H1 (cell line): ENCODE results near the gene MMP17. TPM values are rescaled to one million over a fixed set of nuclear protein-coding genes. Genes with fewer than 3 reads are reported as not detected.

Experiments used
- CTCF ChIA-PET: fragments of 300-600 bp; sonication (Branson Sonifier 250); formaldehyde crosslinking; loops from one replicate; lab custom pipeline; 2021; ENCODE audit not compliant: partially characterized antibody; lab: Charles Lee
- POLR2A ChIA-PET: fragments of 300-600 bp; sonication (Branson Sonifier 250); formaldehyde crosslinking; loops from one replicate; lab custom pipeline; 2021; ENCODE audit warnings: inconsistent platforms; ENCODE audit not compliant: partially characterized antibody; lab: Charles Lee
- DNase-seq, 2 experiments: peaks; one replicate each; pipeline versions ENCODE4 v3.0.0 to v3.0.0-alpha.2; 2010 to 2022; ENCODE audit warnings: low spot score in 2 of 2, low read depth in 1 of 2, mixed read lengths in 1 of 2
- FAIRE-seq: peaks from 2 replicates; lab custom pipeline; 2011; peaks lifted over from hg19 to GRCh38; lab: Jason Lieb, UNC
- H2AFZ ChIP-seq: 2 replicates; pipeline ENCODE4 v1.8.1; 2012; ENCODE audit warnings: low read length, inconsistent platforms
- H2AK5ac ChIP-seq: 2 replicates; pipeline ENCODE4 v1.6.1; 2013; ENCODE audit warnings: low read depth, low read length
- H2BK120ac ChIP-seq: replicated peaks from 2 replicates; pipeline ENCODE3; 2013; ENCODE audit warnings: low read depth, low read length, inconsistent platforms
- H2BK12ac ChIP-seq: 2 replicates; pipeline ENCODE4 v1.6.1; 2013; ENCODE audit warnings: low read depth, low read length
- H2BK15ac ChIP-seq: 2 replicates; pipeline ENCODE4 v1.6.1; 2013; ENCODE audit warnings: low read length
- H2BK20ac ChIP-seq: 2 replicates; pipeline ENCODE4 v1.6.1; 2013; ENCODE audit warnings: low read length
- H2BK5ac ChIP-seq: 2 replicates; pipeline ENCODE4 v1.6.1; 2013; ENCODE audit warnings: low read depth, low read length
- H3K14ac ChIP-seq: 2 replicates; pipeline ENCODE4 v1.6.1; 2013; ENCODE audit warnings: inconsistent platforms; ENCODE audit not compliant: insufficient read length
- H3K18ac ChIP-seq: 2 replicates; pipeline ENCODE4 v1.6.1; 2013; ENCODE audit warnings: low read length; ENCODE audit errors: extremely low read depth
- H3K23ac ChIP-seq: 2 replicates; pipeline ENCODE4 v1.6.1; 2013; ENCODE audit warnings: inconsistent platforms; ENCODE audit not compliant: insufficient read length
- H3K23me2 ChIP-seq: 2 replicates; pipeline ENCODE4 v1.6.1; 2013; ENCODE audit warnings: low read depth, low read length
- H3K27ac ChIP-seq: 2 replicates; pipeline ENCODE4 v1.6.1; 2011; ENCODE audit warnings: low read depth, low read length, inconsistent platforms
- H3K27me3 ChIP-seq, 4 experiments: replicated peaks in 1 of 4; 1 replicate in 1 of 4; 2 replicates in 3 of 4; pipeline versions ENCODE4 v1.6.1 to v1.8.1; 2011 to 2013; ENCODE audit warnings: low read length in 3 of 4, mild to moderate bottlenecking in 3 of 4, inconsistent platforms in 2 of 4, mixed read lengths in 2 of 4, moderate library complexity in 1 of 4; ENCODE audit not compliant: control insufficient read depth in 3 of 4, insufficient read depth in 3 of 4; ENCODE audit errors: extremely low read depth in 1 of 4
- H3K36me3 ChIP-seq, 4 experiments: 2 replicates each; pipeline versions ENCODE4 v1.6.1 to v1.8.1; 2011 to 2013; ENCODE audit warnings: mild to moderate bottlenecking in 4 of 4, low read length in 3 of 4, moderate library complexity in 2 of 4, control low read depth in 1 of 4, inconsistent platforms in 1 of 4; ENCODE audit not compliant: insufficient read depth in 4 of 4, control insufficient read depth in 2 of 4
- H3K4ac ChIP-seq: replicated peaks from 2 replicates; pipeline ENCODE3; 2013; ENCODE audit warnings: low read length, low read depth, mixed read lengths, inconsistent platforms; ENCODE audit not compliant: insufficient read length
- H3K4me1 ChIP-seq, 4 experiments: replicated peaks in 1 of 4; 1 replicate in 1 of 4; 2 replicates in 3 of 4; pipeline versions ENCODE4 v1.6.1 to v1.8.1; 2011 to 2013; ENCODE audit warnings: low read length in 3 of 4, inconsistent platforms in 2 of 4, mixed read lengths in 1 of 4; ENCODE audit not compliant: insufficient read depth in 4 of 4, control insufficient read depth in 3 of 4
- H3K4me2 ChIP-seq, 2 experiments: 2 replicates each; pipeline versions ENCODE4 v1.6.1 to v1.8.1; 2011 to 2013; ENCODE audit warnings: low read depth in 2 of 2, low read length in 2 of 2, control low read depth in 1 of 2, inconsistent platforms in 1 of 2, mild to moderate bottlenecking in 1 of 2; ENCODE audit not compliant: insufficient read depth in 1 of 2
- H3K4me3 ChIP-seq, 4 experiments: fragments of 200-600, 300-600 bp in 1 of 4; sonication (generic), shearing (Covaris generic), sonication (Bioruptor Twin) in 1 of 4; 2 replicates each; pipeline versions ENCODE4 v1.5.1 to v1.8.1; 2011 to 2016; ENCODE audit warnings: low read length in 4 of 4, low read depth in 3 of 4, control low read depth in 2 of 4, inconsistent platforms in 2 of 4, mild to moderate bottlenecking in 2 of 4, mixed read lengths in 1 of 4, moderate library complexity in 1 of 4; ENCODE audit not compliant: insufficient read depth in 2 of 4; ENCODE audit errors: extremely low read depth in 1 of 4
- H3K56ac ChIP-seq: replicated peaks from 2 replicates; pipeline ENCODE3; 2013; ENCODE audit warnings: low read depth, mild to moderate bottlenecking, mixed read lengths, low read length, inconsistent platforms; ENCODE audit not compliant: insufficient read length
- H3K79me1 ChIP-seq: 2 replicates; pipeline ENCODE4 v1.6.1; 2013; ENCODE audit warnings: low read depth, low read length, control low read depth
- H3K79me2 ChIP-seq, 2 experiments: 2 replicates each; pipeline versions ENCODE4 v1.6.1 to v1.8.1; 2012 to 2013; ENCODE audit warnings: low read length in 2 of 2, mild to moderate bottlenecking in 2 of 2, inconsistent platforms in 1 of 2; ENCODE audit not compliant: insufficient read depth in 2 of 2, control insufficient read depth in 1 of 2
- H3K9ac ChIP-seq, 4 experiments: replicated peaks in 1 of 4; 1 replicate in 1 of 4; 2 replicates in 3 of 4; pipeline versions ENCODE4 v1.6.1 to v1.8.1; 2011 to 2013; ENCODE audit warnings: low read depth in 3 of 4, low read length in 3 of 4, control low read depth in 2 of 4, mild to moderate bottlenecking in 2 of 4, moderate library complexity in 2 of 4, inconsistent platforms in 1 of 4; ENCODE audit errors: extremely low read depth in 1 of 4
- H3K9me3 ChIP-seq, 2 experiments: 2 replicates each; pipeline versions ENCODE4 v1.6.1 to v1.8.1; 2012 to 2013; ENCODE audit warnings: mild to moderate bottlenecking in 2 of 2, moderate library complexity in 2 of 2, control low read depth in 1 of 2, inconsistent platforms in 1 of 2, low read depth in 1 of 2, low read length in 1 of 2, mixed read lengths in 1 of 2; ENCODE audit not compliant: insufficient read depth in 2 of 2
- H4K20me1 ChIP-seq, 2 experiments: replicated peaks in 1 of 2; 2 replicates each; pipeline versions ENCODE3 to v1.8.1; 2011 to 2013; ENCODE audit warnings: inconsistent platforms in 2 of 2, low read length in 2 of 2, mild to moderate bottlenecking in 1 of 2; ENCODE audit not compliant: insufficient read depth in 2 of 2, control insufficient read depth in 1 of 2
- H4K5ac ChIP-seq: 2 replicates; pipeline ENCODE4 v1.6.1; 2013; ENCODE audit warnings: low read length, low read depth, mixed read lengths, inconsistent platforms; ENCODE audit not compliant: insufficient read length
- H4K8ac ChIP-seq: 2 replicates; pipeline ENCODE4 v1.8.0; 2013; ENCODE audit warnings: mild to moderate bottlenecking, moderate library complexity, low read length, inconsistent platforms; ENCODE audit not compliant: insufficient read depth; ENCODE audit errors: extremely low read depth
- H4K91ac ChIP-seq: replicated peaks from 2 replicates; pipeline ENCODE3; 2013; ENCODE audit warnings: low read length, mixed read lengths, inconsistent platforms; ENCODE audit not compliant: insufficient read length
- ATF3 ChIP-seq: IDR thresholded peaks from 2 replicates; pipeline ENCODE4 v1.6.1; 2011; ENCODE audit warnings: low read depth, mild to moderate bottlenecking, low read length; ENCODE audit not compliant: insufficient read depth
- CEBPB ChIP-seq: IDR thresholded peaks from 2 replicates; pipeline ENCODE4 v1.6.1; 2012; ENCODE audit warnings: low read depth, low read length
- JUN ChIP-seq: IDR thresholded peaks from 2 replicates; pipeline ENCODE4 v1.6.1; 2011; ENCODE audit warnings: low read depth, mild to moderate bottlenecking, improper control_type of control experiment, low read length
- JUND ChIP-seq: IDR thresholded peaks from 2 replicates; pipeline ENCODE4 v1.6.1; 2011; ENCODE audit warnings: mild to moderate bottlenecking, improper control_type of control experiment, low read length
- MAFK ChIP-seq: IDR thresholded peaks from 2 replicates; pipeline ENCODE4 v1.6.1; 2012; ENCODE audit warnings: low read depth, mild to moderate bottlenecking, improper control_type of control experiment, low read length
- MAX ChIP-seq: IDR thresholded peaks from 2 replicates; pipeline ENCODE4 v1.6.1; 2012; ENCODE audit warnings: inconsistent platforms
- NANOG ChIP-seq: IDR thresholded peaks from 2 replicates; pipeline ENCODE4 v1.6.1; 2011; ENCODE audit warnings: low read length, low read depth, mild to moderate bottlenecking, inconsistent platforms; ENCODE audit not compliant: insufficient read depth, poor library complexity, severe bottlenecking
- NRF1 ChIP-seq: IDR thresholded peaks from 2 replicates; pipeline ENCODE4 v1.6.1; 2011; ENCODE audit warnings: mild to moderate bottlenecking, low read depth, low read length, improper control_type of control experiment
- POLR2A ChIP-seq, 2 experiments: IDR thresholded peaks; 1 replicate in 1 of 2; 2 replicates in 1 of 2; pipeline ENCODE4 v1.6.1; 2011; ENCODE audit warnings: low read depth in 2 of 2, low read length in 2 of 2, mild to moderate bottlenecking in 2 of 2; ENCODE audit errors: control extremely low read depth in 1 of 2
- SIX5 ChIP-seq: IDR thresholded peaks from 2 replicates; pipeline ENCODE4 v1.6.1; 2011; ENCODE audit warnings: mild to moderate bottlenecking, low read depth, low read length
- WGBS, 2 experiments: shearing (Covaris generic) in 1 of 2; methylation state at CpG; one replicate each; pipeline versions ENCODE4 v1.1.6 to v1.1.7; 2013 to 2015; ENCODE audit warnings: low lambda C conversion rate in 2 of 2, mixed read lengths in 2 of 2, inconsistent platforms in 1 of 2, low coverage in 1 of 2, missing lambda C conversion rate in 1 of 2; ENCODE audit not compliant: insufficient replicate concordance in 2 of 2, insufficient coverage in 1 of 2, insufficient read length in 1 of 2; ENCODE audit errors: extremely low coverage in 1 of 2, missing lambda C conversion rate in 1 of 2; 5-methylcytosine and 5-hydroxymethylcytosine counted together
- polyA plus RNA-seq, 7 experiments: library from polyadenylated mRNA; depleted of rRNA in 3 of 7; stranded (reverse) in 5 of 7; unstranded in 2 of 7; fragments of >200 nt in 5 of 7; fragments of 200-250 nt in 2 of 7; gene quantifications; 1 replicate in 5 of 7; 2 replicates in 1 of 7; 4 replicates in 1 of 7; pipeline versions ENCODE4 v1.2.1 to v1.2.3, GENCODE V29; 2011 to 2013; ENCODE audit warnings: missing spikeins in 2 of 7, mixed read lengths in 2 of 7
- total RNA-seq: library from RNA; stranded (reverse); fragmentation: NEBNext Ultra II Directional; extraction: Animal tissue kit (Norgen Biotek cat#: 25700); gene quantifications from 2 replicates; pipeline ENCODE4 v1.2.1, GENCODE V29; 2021

Gene MMP17
- total and polyA plus RNA-seq, 2 of the 8 experiments (the other 6 are each of a cell fraction or from before 2014, with no cell fraction given), result 41.3 to 53.8 TPM

- Histone ChIP-seq H2BK15ac (peak overlapping the region; percentile 23; the same call in 1 of the 2 replicates), H3K56ac (peak overlapping the region; percentile 42), H3K36me3 (no peaks in the 10 kb centered on the region), H3K4me3 (peak overlapping the region in 2 of 4 experiments; percentile 14 to 23; a peak in 2 of 8 replicates), H3K23me2 (no peaks in the 10 kb centered on the region; the same call in 1 of the 2 replicates), H3K4ac (peak overlapping the region; percentile 97), H4K20me1 (no peaks in the 10 kb centered on the region), H3K79me2 (no peaks in the 10 kb centered on the region), H2BK12ac (peak overlapping the region; percentile 93), H3K27ac (peak overlapping the region; percentile 63; the same call in 1 of the 2 replicates), H2BK20ac (peak overlapping the region; percentile 27), H3K18ac (peak overlapping the region; percentile 12), H2AFZ (no peak overlapping the region), H3K79me1 (no peaks in the 10 kb centered on the region), H3K9ac (peak overlapping the region in 1 of 4 experiments; percentile 23; a peak in 2 of 7 replicates), H4K8ac (peak overlapping the region; percentile 97), H4K91ac (peak overlapping the region; percentile 97), H3K27me3 (no peaks in the 10 kb centered on the region; a peak in 1 of 7 replicates), H3K9me3 (no peaks in the 10 kb centered on the region), H3K14ac (no peak overlapping the region), H2BK5ac (peak overlapping the region; percentile 89), H3K4me1 (peaks cover 0 to 24% (median 17%) of the 10 kb centered on the region in 4 experiments; a peak in 6 of 7 replicates), H3K4me2 (peak overlapping the region; percentile 43 to 50), H2AK5ac (peak overlapping the region; percentile 60), H2BK120ac (peak overlapping the region; percentile 14), H4K5ac (peak overlapping the region; percentile 75), H3K23ac (no peak overlapping the region)
- WGBS, 2 experiments, result 42% methylated on average over 22 of the region's 22 CpGs; no CpG with 5 or more reads in 1 of the 2 experiments
- FAIRE-seq, result no peak
- no peak for DNase-seq
- CTCF ChIA-PET, result interaction anchor here (1.4 kb wide), 1 partner anchor 21 kb away, joined by 4 read pairs; no protein-coding TSS in a partner anchor
- POLR2A ChIA-PET, result interaction anchor here (0.7 to 2.0 kb wide), 6 partner anchors 12 to 70 kb away, joined by 3 to 4 read pairs (median 3); no protein-coding TSS in a partner anchor
- TF ChIP-seq SIX5 (no peak), NRF1 (no peak), JUN (no peak), ATF3 (0 out of 2 replicates have a peak, but pooled peaks have one; percentile 20), JUND (peak; percentile 59; the same call in 1 of the 2 replicates), POLR2A (IDR thresholded peaks at IDR 0.05; ENCODE audit: control extremely low read depth in 1 of 2, low read depth in 2 of 2, low read length in 2 of 2) (0 out of 3 replicates have a peak, but pooled peaks of 1 of the 2 experiments have one; percentile 32), MAFK (peak; percentile 46; the same call in 1 of the 2 replicates), CEBPB (peak; percentile 89), NANOG (no peak), MAX (no peak; the same call in 1 of the 2 replicates)
Measured at GRCh38 chr12:131860472-131861260, 32.5 kb downstream of the MMP17 start.
